GM08714 (cell line): ENCODE data around the gene ARX.

ENCODE experiments used
- H3K4me3 ChIP-seq: fragments of 200-500 bp; sonication (Bioruptor generic); 2 replicates; pipeline ENCODE4 v1.5.1; 2014; ENCODE audit warnings: mild to moderate bottlenecking, low read length, inconsistent platforms
- ZNF274 ChIP-seq: IDR thresholded peaks from 2 replicates; pipeline ENCODE4 v1.6.1; 2012; ENCODE audit warnings: mild to moderate bottlenecking, low read depth, low read length

The ARX gene

DNA sequence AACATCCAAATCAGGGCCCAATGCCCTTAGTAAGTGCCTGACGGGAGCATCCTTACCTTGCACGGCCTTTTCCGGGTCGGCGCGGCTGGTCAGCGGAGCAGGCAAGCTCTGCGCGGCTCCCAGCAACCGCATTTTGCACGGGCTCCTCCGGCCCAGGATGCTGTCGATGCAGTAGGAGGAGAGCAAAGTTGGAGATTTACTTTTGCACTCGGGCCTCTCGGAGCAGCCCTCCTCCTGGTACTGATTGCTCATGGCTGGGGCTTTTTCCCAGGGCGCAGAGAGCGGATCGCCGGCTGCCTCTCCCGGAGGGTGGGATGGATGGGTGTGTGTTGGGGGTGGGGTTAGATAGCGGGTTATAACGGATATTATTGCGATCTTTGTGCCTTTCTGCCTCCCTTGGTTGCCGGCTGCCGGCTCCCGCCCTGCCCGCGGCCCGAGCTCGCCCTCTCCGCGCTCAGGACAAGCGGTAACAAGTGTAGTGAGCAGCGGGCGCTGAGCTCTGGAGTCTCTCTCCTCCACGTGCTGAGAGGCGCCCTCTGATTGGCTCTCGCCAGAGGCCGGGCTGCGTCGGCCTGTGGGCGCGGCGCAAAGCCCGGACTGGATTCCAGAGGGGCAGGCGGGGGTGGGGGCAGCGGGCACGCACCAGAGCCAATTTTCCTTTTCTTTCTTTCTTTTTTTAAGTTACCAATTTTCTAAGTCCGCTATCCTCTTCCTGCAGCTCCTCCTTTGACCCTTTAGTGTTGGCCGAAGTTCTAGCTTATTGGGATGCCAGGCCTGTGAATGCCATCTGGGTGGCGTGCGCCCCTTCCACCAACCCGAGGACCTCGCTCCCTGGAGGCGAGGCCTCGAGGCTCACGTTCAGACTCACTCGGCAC, at the start of gene ARX:
ARX (minus strand) TSS at position 480 of the 875 bp plus-strand sequence; CDS start at position 252, 228 bp downstream.
- H3K4me3 ChIP-seq: no peak within 1 kb of the TSS
- no peak for TF ChIP-seq ZNF274

- no peak overlapping the region for H3K4me3 ChIP-seq
Observed at GRCh38 chrX:25059273-25059672, 43.5 kb upstream of the ARX start.

GRCh38 chrX:25052798-25053534, 37.2 kb upstream of the ARX start:
- TF ChIP-seq ZNF274: no peak
- no peak overlapping the region for H3K4me3 ChIP-seq

More at GRCh38 chrX:25059273-25059672, 43.5 kb upstream of the ARX start:
- no peak for TF ChIP-seq ZNF274

DNA sequence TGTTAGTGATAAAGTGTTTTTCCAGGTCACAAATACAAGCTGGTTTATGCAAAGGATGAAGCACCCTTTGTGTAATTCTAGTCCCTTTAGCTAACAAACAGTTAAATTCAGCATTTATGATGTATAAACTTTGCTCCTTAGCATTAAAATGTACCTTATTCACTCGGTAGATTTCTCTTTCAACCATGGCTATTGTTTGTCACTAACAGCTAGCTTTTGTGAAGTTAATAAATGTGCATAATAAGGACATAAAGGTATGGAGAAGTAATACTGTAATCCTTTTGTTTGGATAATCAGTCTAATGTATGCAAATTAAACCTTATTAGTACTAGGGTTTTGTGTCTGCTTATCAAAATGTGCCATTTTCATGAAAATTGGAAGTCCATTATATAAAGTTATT, 34.2 kb upstream of the ARX start:
- no peak overlapping the region for H3K4me3 ChIP-seq
- TF ChIP-seq ZNF274: no peak

DNA sequence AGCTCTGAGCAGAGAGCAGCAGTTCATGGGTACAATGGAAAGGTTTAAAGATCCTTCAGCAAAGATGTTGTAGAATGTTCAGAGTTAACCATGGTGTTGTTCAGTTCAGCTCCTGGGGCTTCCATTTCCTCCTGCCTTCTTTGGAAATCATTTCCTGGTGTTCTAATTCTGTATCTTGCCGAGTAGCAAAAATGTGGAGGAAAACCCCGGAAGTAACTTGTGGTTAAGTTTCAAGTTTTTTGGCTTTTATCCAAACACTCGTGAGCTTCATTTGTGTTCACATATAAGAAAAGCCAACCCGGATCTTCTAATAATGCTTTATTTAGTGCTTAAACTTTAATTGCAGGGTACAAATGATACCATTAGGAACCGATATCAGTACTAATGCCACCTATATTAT, 33.6 kb upstream of the ARX start:
- H3K4me3 ChIP-seq: no peak overlapping the region
- no peak for TF ChIP-seq ZNF274

- no peak overlapping the region for H3K4me3 ChIP-seq
- no peak for TF ChIP-seq ZNF274
Observed at GRCh38 chrX:25048178-25048577, 32.4 kb upstream of the ARX start.

- H3K4me3 ChIP-seq: no peak overlapping the region
- no peak for TF ChIP-seq ZNF274
Observed at GRCh38 chrX:25043192-25043591, 27.4 kb upstream of the ARX start.

- TF ChIP-seq ZNF274: no peak
- no peak overlapping the region for H3K4me3 ChIP-seq
Observed at GRCh38 chrX:25039036-25039435, 23.3 kb upstream of the ARX start.

DNA sequence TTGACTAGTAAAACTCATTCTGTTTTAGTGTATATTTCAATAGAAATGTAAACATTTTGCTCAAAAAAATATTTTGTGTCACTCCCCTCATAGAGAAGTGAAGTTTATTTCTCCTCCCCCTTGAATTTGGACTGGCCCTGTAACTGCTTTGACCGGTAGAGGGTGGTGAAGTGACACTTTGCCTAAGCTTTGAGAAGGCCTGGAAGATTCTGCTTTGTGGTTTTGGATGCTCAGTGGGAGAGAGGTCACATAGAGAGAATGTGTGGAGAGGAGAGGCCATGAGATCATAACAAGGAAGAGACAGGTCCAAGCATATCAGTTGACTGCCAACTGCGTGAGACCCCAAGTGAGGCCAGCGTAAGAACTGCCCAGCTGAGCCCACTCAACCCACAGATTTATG, 19.1 kb upstream of the ARX start:
- TF ChIP-seq ZNF274: no peak
- H3K4me3 ChIP-seq: no peak overlapping the region

DNA sequence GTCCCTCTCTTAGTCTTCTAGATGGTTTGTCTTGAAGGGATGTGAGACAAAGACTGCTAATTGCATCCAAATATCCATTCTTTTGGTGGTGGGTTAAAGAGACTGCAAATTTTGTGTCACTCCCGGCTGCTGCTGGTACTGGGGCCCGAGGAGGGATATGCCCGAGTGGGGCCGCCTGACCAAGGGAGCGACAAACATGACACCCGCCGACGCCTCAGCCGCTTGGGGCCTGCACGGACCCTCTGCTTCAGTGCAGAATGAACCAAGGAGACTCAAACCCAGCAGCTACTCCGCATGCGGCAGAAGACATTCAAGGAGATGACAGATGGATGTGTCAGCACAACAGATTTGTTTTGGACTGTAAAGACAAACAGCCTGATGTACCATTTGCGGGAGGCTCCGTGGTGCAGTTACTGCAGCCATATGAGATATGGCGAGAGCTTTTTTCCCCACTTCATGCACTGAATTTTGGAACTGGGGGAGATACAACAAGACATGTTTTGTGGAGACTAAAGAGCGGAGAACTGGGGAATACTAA, 13.6 kb upstream of the ARX start:
- no peak for TF ChIP-seq ZNF274
- H3K4me3 ChIP-seq: no peak overlapping the region

DNA sequence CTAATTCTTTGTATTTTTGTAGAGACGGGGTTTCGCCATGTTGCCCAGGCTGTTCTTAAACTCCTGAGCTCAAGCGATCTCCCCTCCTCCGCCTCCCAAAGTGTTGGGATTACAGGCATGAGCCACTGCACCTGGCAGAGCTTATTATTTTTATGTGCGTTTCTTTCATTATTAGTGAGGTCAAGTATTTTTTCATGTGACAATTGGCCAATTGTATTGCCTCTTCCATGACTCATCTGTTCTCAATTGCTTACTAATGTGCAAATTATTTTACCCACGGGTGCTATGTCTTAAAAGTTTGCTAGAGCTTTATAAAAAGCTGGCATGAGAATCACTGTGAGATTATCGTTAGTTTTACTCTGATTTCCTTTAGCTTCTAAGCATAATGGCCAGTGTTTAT, 13.0 kb upstream of the ARX start:
- H3K4me3 ChIP-seq: no peak overlapping the region

DNA sequence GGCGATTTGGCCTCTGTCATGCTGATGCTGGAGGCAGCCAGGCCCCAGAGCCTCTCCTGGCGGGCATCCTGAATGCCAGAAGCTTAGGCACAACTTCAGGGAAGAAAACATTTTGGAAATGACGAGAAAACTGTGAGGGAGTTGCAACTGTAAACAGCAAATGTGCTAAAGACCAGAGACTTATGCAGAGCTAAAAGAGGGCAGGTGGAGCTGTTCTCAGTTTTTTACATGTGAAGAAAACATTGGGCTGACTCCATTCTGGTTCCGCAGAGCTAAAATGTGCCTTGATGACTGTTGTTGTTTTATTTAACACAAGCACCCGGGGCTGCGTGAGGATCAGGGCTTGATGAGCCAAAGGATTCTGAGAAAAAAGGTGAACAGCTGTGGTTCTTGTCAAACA, 10.8 kb upstream of the ARX start:
- TF ChIP-seq ZNF274: no peak
- H3K4me3 ChIP-seq: no peak overlapping the region

More for the DNA sequence above, 13.0 kb upstream of the ARX start:
- TF ChIP-seq ZNF274: no peak

DNA sequence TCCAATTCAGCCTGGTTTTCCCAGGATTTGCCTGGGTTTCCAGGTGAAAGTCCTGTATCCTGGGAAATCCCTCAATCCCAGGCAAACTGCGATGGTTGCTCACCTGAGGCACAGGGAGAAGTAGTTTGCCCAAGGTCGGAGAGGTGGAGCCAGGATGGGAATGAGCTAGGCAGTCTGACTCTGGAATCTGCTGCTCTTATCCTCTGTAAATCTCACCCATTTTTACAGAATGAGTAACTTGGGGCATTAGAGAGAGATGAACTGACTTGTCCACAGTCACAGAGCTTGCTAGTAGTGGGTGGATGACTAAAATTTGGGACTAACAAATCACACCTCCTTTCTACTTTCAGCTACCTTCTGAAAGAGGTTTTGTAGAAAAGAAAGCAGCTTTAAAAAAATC, 9.8 kb upstream of the ARX start:
- no peak overlapping the region for H3K4me3 ChIP-seq
- no peak for TF ChIP-seq ZNF274

- H3K4me3 ChIP-seq: no peak overlapping the region
- no peak for TF ChIP-seq ZNF274
Observed at GRCh38 chrX:25023908-25024307, 8.1 kb upstream of the ARX start.
